Measurements from ENCODE around the gene XRCC5.

XRCC5 gene

DNA sequence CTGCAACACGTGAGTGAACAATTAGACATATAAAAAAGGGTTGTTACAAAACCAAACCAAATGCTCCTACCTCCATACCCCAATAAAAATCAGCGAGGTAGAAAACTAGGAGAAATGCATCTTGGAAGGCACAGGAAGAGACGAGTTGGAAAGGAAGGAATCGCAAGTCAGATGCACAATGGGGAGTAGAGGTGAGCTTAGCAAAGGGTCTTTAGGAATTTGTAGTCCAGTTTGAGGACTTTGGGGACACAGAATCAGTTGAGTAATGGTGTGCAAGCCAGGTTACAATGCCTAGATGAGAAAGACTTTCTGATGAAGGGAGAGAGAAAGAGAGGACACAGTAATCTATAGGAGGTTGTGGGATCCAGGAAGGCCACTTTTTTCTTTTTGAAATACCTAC lies 35.7 kb downstream of the XRCC5 start:
- no peak overlapping the region for H3K27ac ChIP-seq (ENCODE audit: extremely low read depth, low read depth, low read length)
- H3K36me3 ChIP-seq (ENCODE audit: control insufficient read depth in 2 of 2, insufficient read depth in 1 of 2, low read length in 2 of 2) = peaks cover 62 to 97% of the 10 kb centered on the region in 2 experiments
- no peak for TF ChIP-seq ZNF558 (tag by site-specific recombination; IDR thresholded peaks at IDR 0.05)
- TF ChIP-seq ZNF24 (tag by site-specific recombination; IDR thresholded peaks at IDR 0.05) = no peak
- TF ChIP-seq ZIC2 (tag by site-specific recombination; IDR thresholded peaks at IDR 0.05) = no peak
- no peak for TF ChIP-seq ZNF169 (tag by site-specific recombination; IDR thresholded peaks at IDR 0.05)
- TF ChIP-seq, protein P1, sequence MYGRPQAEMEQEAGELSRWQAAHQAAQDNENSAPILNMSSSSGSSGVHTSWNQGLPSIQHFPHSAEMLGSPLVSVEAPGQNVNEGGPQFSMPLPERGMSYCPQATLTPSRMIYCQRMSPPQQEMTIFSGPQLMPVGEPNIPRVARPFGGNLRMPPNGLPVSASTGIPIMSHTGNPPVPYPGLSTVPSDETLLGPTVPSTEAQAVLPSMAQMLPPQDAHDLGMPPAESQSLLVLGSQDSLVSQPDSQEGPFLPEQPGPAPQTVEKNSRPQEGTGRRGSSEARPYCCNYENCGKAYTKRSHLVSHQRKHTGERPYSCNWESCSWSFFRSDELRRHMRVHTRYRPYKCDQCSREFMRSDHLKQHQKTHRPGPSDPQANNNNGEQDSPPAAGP (tag by site-specific recombination; IDR thresholded peaks at IDR 0.05) = no peak
- TF ChIP-seq YY2 (tag by site-specific recombination; IDR thresholded peaks at IDR 0.05) = no peak
- no peak for TF ChIP-seq ZSCAN23 (tag by site-specific recombination; IDR thresholded peaks at IDR 0.05)
- TF ChIP-seq TCF7L2 (IDR thresholded peaks at IDR 0.05; ENCODE audit: borderline replicate concordance, low read depth, low read length) = no peak
- TF ChIP-seq ZNF350 (tag by site-specific recombination; IDR thresholded peaks at IDR 0.05) = no peak
- TF ChIP-seq ZNF549 (tag by site-specific recombination; IDR thresholded peaks at IDR 0.05) = no peak
- TF ChIP-seq HOXA7 (CRISPR knock-in tag; IDR thresholded peaks at IDR 0.05; ENCODE audit: borderline replicate concordance) = no peak
- no peak for TF ChIP-seq ZNF121 (tag by site-specific recombination; IDR thresholded peaks at IDR 0.05)
- no peak for TF ChIP-seq TSHZ1 (tag by site-specific recombination; IDR thresholded peaks at IDR 0.05; ENCODE audit: borderline replicate concordance)
- TF ChIP-seq ZNF624 (tag by site-specific recombination; IDR thresholded peaks at IDR 0.05) = no peak
- no peak for TF ChIP-seq ZNF623 (tag by site-specific recombination; IDR thresholded peaks at IDR 0.05)
- TF ChIP-seq SALL2 (tag by site-specific recombination; IDR thresholded peaks at IDR 0.05; ENCODE audit: borderline replicate concordance) = no peak
- TF ChIP-seq REPIN1 (tag by site-specific recombination; IDR thresholded peaks at IDR 0.05; ENCODE audit: low read depth) = no peak
- TF ChIP-seq, protein P2, sequence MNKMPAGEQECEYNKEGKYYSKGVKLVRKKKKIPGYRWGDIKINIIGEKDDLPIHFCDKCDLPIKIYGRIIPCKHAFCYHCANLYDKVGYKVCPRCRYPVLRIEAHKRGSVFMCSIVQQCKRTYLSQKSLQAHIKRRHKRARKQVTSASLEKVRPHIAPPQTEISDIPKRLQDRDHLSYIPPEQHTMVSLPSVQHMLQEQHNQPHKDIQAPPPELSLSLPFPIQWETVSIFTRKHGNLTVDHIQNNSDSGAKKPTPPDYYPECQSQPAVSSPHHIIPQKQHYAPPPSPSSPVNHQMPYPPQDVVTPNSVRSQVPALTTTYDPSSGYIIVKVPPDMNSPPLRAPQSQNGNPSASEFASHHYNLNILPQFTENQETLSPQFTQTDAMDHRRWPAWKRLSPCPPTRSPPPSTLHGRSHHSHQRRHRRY (tag by site-specific recombination; IDR thresholded peaks at IDR 0.05) = no peak
- H3K4me1 ChIP-seq (ENCODE audit: control insufficient read depth, insufficient read depth, low read length) = no peaks in the 10 kb centered on the region
- CTCF ChIA-PET = interaction anchor here (0.6 kb wide), 2 partner anchors 1540 to 1797 kb away, joined by 3 read pairs; no protein-coding TSS in a partner anchor
- POLR2A ChIA-PET = no interaction called here
- H3K4me3 ChIP-seq (ENCODE audit: low read depth, low read length) = no peak overlapping the region
- H3K9me3 ChIP-seq (ENCODE audit: control insufficient read depth, insufficient read depth, low read depth, low read length) = no peaks in the 10 kb centered on the region

GRCh38 chr2:216146573-216146972 lies 37.4 kb downstream of the XRCC5 start:
- CTCF ChIA-PET = no interaction called here
- H3K9me3 ChIP-seq (ENCODE audit: control insufficient read depth, insufficient read depth, low read depth, low read length) = no peaks in the 10 kb centered on the region
- TF ChIP-seq ZNF248 (tag by site-specific recombination; IDR thresholded peaks at IDR 0.05) (no peak), REPIN1 (tag by site-specific recombination; IDR thresholded peaks at IDR 0.05; ENCODE audit: low read depth) (no peak), ZNF610 (tag by site-specific recombination; IDR thresholded peaks at IDR 0.05; ENCODE audit: borderline replicate concordance) (no peak), ZNF121 (tag by site-specific recombination; IDR thresholded peaks at IDR 0.05) (no peak), ZBTB6 (tag by site-specific recombination; IDR thresholded peaks at IDR 0.05) (no peak), KLF8 (tag by site-specific recombination; IDR thresholded peaks at IDR 0.05) (no peak), ZNF169 (tag by site-specific recombination; IDR thresholded peaks at IDR 0.05) (no peak), ZNF2 (tag by site-specific recombination; IDR thresholded peaks at IDR 0.05) (no peak), PRDM4 (tag by site-specific recombination; IDR thresholded peaks at IDR 0.05) (no peak), ZNF114 (tag by site-specific recombination; IDR thresholded peaks at IDR 0.05) (no peak), ZNF311 (tag by site-specific recombination; IDR thresholded peaks at IDR 0.05; ENCODE audit: borderline replicate concordance) (no peak), KLF10 (tag by site-specific recombination; IDR thresholded peaks at IDR 0.05) (no peak), ZNF670 (tag by site-specific recombination; IDR thresholded peaks at IDR 0.05; ENCODE audit: low read depth) (no peak)

More at GRCh38 chr2:216146573-216146972, 37.4 kb downstream of the XRCC5 start:
- Histone ChIP-seq H3K4me1 (ENCODE audit: control insufficient read depth, insufficient read depth, low read length) (no peaks in the 10 kb centered on the region), H3K4me3 (ENCODE audit: low read depth, low read length) (no peak overlapping the region), H3K27ac (ENCODE audit: extremely low read depth, low read depth, low read length) (no peak overlapping the region), H3K36me3 (ENCODE audit: control insufficient read depth in 2 of 2, insufficient read depth in 1 of 2, low read length in 2 of 2) (peaks cover 69 to 97% of the 10 kb centered on the region in 2 experiments)
- POLR2A ChIA-PET = interaction anchor here (0.8 kb wide), 1 partner anchor 22 kb away, joined by 3 read pairs; no protein-coding TSS in a partner anchor

Measured in HEK293 (cell line).